COLO829 (cell line): ENCODE measurements around the gene HNRNPU.

ENCODE experiments used
- DNase-seq: peaks from one replicate; pipeline ENCODE4 v3.0.0; 2012; ENCODE audit warnings: low spot score

Gene HNRNPU

GRCh38 chr1:244864253-244865027, at the start of gene HNRNPU:
HNRNPU (minus strand) TSS chr1:244864543; CDS start chr1:244864307, 236 bp downstream.
- peak; percentile 89 for DNase-seq

- no peak for DNase-seq
Measured at GRCh38 chr1:244913806-244914205, 49.5 kb upstream of the HNRNPU start.

DNA sequence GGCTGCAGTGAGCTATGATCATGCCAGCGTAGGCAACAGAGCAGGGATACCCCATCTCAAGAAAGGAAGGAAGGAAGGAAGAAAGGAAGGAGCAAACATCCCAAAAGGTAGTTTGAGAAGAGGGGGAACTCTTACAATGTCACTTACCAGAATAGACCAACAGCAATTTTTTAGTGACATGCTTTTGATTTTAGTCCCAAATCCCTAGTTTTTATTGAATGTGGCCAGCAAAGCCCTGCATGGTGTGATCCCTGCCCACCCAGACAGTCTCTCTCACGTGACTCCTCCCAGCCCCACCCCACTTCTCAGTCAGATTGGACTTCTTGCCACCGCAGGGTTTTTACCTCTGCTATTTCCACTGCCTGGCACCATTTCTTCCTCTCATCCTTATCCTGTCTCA, 39.8 kb upstream of the HNRNPU start:
- DNase-seq, result no peak

DNA sequence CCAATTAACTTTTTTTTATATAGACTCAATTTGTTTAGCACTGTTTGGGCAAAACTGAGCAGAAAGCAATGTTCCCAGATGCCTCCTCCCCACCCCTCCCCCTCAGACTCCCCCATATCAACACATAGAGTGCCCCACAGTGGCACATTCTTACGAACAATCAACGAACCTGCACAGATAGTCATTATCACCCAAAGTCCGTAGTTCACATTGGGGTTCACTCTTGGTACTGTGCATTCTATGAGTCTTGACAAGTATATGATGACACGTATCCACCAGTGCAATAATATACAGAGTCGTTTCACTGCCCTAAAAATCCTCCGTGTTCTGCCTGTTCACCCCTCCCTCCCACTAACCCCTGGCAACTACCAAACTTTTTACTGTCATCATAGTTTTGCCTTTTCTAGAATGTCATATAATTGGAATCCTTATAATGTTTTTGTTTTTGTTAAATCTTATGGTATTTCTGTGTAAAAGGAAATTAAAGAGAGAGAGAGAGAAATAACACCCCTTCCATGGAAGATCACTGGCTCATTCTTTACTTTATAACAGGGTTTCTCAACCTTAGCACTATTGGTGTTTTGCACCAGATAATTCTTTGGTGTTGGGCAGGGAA, 37.2 kb upstream of the HNRNPU start:
- no peak for DNase-seq

DNA sequence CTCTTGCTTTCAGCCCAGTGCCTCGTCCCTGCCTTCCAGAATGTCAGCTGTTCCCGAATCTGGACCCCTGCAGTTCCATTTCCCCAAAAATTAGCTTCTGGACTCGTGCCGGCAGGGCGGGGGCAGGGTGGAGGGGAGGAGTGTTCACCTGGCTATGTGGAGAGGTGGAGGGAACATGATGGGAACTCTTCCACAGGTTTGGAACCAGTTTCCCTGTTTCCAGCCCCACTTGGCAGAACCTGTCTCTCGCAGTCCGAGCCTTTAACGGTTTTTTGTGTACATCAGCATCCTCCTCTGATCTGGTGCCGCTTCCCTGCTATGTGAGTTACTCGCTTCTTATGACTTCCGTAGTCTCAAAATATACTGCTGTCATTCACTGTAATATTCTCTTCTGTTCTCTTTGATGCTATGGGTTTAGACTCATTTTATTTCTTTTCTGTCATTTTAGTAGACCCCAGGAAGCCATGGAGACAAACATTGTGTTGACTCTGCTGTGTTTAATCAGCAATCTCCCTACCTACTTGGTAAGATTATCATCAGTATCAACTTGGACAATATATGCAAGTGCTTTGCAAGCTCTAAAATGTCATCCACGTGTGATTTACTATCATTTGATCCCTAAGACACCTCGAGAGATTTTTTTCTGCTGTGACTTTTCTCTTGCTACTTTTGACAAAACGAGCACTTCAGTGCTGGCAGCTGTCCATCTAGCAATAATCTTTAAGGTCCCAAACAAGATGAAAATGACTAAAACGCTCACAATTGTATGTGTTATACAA, 33.3 kb upstream of the HNRNPU start:
- no peak for DNase-seq

- DNase-seq, result no peak
Measured at GRCh38 chr1:244896550-244896949, 32.2 kb upstream of the HNRNPU start.

GRCh38 chr1:244893836-244894235, 29.5 kb upstream of the HNRNPU start:
- DNase-seq, result no peak

- no peak for DNase-seq
Measured at GRCh38 chr1:244887281-244887680, 22.9 kb upstream of the HNRNPU start.

- DNase-seq, result no peak
Measured at GRCh38 chr1:244881552-244882280, 17.4 kb upstream of the HNRNPU start.

DNA sequence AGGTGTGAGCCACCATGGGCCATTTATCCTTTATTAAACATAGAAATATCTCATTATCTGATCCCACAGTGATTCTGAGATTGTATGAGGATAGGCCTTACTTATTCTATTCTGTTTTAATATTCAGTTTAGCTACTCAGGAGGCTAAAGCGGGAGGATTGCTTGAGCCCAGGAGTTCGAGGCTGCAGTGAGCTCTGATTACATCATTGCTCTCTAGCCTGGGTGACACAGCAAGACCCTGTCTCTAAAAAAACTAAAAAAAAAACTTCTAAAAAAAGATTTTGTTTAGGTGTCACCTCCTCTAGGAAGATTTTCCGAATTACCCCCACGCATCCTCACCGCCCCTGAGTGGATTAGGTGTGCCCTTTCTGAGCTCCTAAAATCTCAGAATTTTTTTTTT, 14.3 kb upstream of the HNRNPU start:
- DNase-seq, result no peak

- no peak for DNase-seq
Measured at GRCh38 chr1:244876228-244876910, 12.0 kb upstream of the HNRNPU start.

DNA sequence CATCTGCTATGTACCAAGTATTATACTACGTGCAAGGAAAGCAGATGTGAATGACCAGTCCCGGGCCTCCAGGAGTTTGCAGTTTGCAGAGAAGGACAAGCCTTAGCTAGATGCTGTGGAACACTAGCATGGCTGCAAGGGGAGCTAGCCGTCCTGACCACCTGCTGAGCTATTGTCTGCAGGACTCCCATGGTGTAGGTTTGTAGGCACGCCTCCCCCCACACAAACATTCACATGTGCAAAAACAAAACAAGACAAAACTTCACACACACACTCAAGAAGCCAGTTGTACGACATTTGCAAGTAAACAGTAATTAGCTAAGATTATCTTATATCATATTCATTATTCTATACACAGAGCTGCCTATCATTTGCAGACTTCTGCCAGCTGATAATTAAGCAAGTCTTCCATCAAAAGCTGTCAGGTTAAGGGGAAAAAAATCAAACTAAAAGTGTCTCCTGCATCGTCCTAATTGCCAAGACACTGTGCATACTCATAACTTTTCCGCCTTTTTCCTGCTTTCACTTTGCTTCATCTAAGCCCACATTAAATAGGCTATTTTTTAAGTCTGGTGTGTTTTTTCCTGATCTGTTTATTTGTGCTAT, 10.7 kb upstream of the HNRNPU start:
- no peak for DNase-seq

GRCh38 chr1:244869950-244870349, 5.6 kb upstream of the HNRNPU start:
- DNase-seq, result no peak

- no peak for DNase-seq
Measured at GRCh38 chr1:244869364-244869827, 5.1 kb upstream of the HNRNPU start.

- no peak for DNase-seq
Measured at GRCh38 chr1:244868484-244869363, 4.4 kb upstream of the HNRNPU start.

DNA sequence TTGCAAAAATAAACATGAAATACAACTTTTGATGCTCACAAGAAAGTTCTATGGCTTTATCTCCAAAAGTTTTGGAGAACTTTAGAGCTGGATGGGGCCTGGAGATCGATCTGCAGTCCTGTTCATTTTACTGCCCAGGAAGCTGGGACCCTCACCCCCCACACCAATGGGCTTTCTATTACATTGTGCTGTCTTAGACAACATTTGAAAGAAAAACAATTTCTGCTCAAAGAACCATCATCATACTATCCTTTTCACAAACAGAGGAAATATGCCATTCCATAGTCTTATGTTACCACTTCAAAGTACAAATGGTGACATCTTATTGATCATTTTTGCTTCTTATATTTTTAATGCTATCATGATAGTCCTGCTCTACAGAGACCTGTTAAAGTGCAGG, 2.0 kb upstream of the HNRNPU start:
- DNase-seq, result no peak

DNA sequence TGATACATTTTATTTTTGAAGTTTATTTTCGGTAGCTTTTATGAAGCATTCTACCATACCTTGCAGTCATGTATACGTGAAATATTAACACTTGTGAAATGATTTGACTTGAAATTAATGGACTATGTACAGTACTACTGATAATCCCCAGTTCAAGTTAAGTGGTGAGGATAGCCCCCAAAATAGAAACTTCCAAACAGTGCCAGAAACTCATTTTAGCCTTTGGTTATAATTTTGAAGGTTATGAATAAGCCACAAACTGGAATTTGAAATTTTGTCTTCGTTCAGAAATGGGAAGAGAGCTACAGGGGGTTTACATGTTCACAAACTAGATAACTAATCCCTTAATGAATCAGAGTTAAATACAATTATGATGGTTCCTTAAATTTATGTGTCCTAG, 1.5 kb upstream of the HNRNPU start:
- no peak for DNase-seq

- no peak for DNase-seq
Measured at GRCh38 chr1:244865028-244865371, 657 bp upstream of the HNRNPU start.

- no peak for DNase-seq
Measured at GRCh38 chr1:244863491-244864252, 671 bp downstream of the HNRNPU start.
